ENCODE data around the gene PDXK.

DNA sequence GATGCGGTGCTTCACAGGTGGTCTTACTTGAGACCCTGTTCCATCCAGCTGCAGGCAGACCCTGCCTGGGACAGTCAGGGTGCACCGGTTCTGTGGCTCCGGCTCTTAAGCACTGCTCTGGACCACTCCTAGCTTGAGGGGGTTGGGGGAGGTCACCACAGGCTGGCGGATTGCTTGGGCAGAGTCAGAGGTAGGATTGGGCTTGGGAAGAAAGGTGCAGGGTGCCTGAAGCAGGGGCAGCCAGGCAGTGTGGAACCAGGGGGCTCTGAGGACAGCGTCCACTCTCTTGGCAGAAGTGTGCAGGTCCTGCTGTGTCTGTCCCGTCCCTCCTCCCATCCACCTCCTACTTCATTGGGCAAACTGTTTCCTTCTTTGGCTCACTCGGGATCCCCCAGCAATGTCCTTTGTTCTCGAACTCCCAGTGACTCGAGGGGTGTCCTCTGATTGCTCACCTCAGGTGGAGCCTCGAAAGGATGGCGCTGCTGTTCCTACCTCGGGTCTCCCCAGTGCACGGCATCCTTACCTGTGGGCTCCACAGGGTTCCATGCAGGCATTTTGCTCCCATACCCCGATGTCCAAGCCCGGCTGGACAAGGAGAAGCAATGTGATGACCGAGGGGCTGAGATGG lies 1.7 kb downstream of the PDXK start:
- no peak for TF ChIP-seq POLR2A (IDR thresholded peaks at IDR 0.05; ENCODE audit: low read length)
- TF ChIP-seq GATA1 (IDR thresholded peaks at IDR 0.05; ENCODE audit: low read depth, low read length): no peak

Data from erythroblast (primary cell).